ENCODE results near the gene HEPH.
"Not testable (repeated sequence)": the region's sequence is repeated elsewhere in the genome, so short reads cannot be mapped to it uniquely, and the experiment has no call there.

Gene HEPH

GRCh38 chrX:66200855-66201795, 37.1 kb downstream of the HEPH start:
- no peak for DNase-seq (ENCODE audit: low read depth in 3 of 3)

- DNase-seq (ENCODE audit: low read depth in 3 of 3) = no peak
Observed at GRCh38 chrX:66203114-66203513, 39.1 kb downstream of the HEPH start.

DNA sequence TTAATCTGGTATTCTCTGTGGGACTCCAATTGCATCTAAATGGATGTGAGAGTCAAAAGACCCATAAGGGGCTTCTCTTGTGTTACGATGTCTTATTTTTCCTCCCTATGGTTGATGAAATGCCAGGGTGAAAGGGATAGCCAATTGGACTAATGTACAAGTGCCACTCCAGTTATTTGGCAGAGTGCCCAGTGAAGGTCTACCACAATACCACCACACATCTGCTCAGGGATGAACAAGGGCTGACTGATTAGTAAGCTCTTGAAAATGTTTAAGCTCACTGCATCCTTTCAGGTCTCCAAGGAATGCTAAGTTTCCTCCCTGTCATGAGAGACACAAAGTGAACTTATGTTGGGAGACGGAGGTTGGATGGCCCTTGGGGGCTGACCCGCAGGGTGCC, 57.8 kb downstream of the HEPH start:
- no peak for DNase-seq (ENCODE audit: low read depth in 3 of 3)

GRCh38 chrX:66232296-66232695, 68.2 kb downstream of the HEPH start:
- DNase-seq (ENCODE audit: low read depth in 3 of 3) = no peak

DNA sequence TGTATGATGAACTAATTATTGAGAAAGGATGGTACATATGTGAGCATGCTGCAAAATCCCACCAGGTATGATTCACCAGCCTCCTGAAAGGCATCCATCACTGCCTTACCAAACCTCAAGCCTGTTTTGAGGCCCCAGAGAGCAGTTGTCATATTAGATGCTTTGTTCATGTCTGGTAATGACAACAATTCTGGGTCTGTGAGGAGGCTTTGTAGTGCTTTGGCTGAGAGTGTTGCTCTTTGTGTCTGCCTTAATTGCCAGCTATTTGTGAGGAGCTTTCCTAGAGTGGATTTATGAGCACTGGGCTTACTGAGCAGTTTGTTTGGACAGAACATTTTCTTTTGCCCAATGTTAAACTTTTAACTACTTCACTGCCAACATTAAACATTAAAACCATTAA, 69.2 kb downstream of the HEPH start:
- no peak for DNase-seq (ENCODE audit: low read depth in 3 of 3)

GRCh38 chrX:66233904-66234303, 69.9 kb downstream of the HEPH start:
- DNase-seq (ENCODE audit: low read depth in 3 of 3) = not testable (repeated sequence)

GRCh38 chrX:66255359-66255967, 91.4 kb downstream of the HEPH start:
- no peak for DNase-seq (ENCODE audit: low read depth in 3 of 3)

DNA sequence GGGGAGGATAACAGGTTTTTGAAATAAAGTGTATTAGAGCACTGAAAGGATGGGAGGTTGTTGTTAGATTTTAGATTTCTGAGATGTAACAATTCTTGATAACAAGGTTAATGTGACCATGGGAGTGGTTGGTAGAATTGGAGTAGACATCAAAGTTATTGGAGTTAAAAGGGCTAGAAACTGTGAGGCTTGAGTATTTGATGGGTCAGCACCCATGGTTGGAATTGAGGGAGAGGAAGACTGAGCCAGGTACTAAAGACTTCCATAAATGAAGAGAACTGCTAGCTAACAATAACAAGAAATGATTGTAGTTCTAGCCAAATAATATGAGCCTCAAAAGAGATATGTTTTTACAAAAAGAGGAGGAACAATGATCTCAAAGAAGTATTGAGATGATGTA, 98.8 kb downstream of the HEPH start:
- no peak for DNase-seq (ENCODE audit: low read depth in 3 of 3)
